WERI-Rb-1 (cell line): ENCODE results near the gene VPS13D.

Experiments used
- DNase-seq: peaks from one replicate; pipeline ENCODE4 v3.0.0-alpha.2; 2020
- H3K27ac ChIP-seq: fragments of 250-450 bp; sonication (Bioruptor Pico); 2 replicates; pipeline ENCODE4 v1.5.1; 2020; ENCODE audit warnings: mild to moderate bottlenecking, moderate library complexity
- H3K27me3 ChIP-seq: fragments of 250-450 bp; sonication (Bioruptor Pico); 2 replicates; pipeline ENCODE4 v1.5.1; 2021; ENCODE audit warnings: mild to moderate bottlenecking, low read depth, moderate library complexity; ENCODE audit not compliant: insufficient read depth, severe bottlenecking
- H3K36me3 ChIP-seq: fragments of 250-450 bp; sonication (Bioruptor Pico); 2 replicates; pipeline ENCODE4 v1.5.1; 2020; ENCODE audit warnings: mild to moderate bottlenecking, moderate library complexity
- H3K4me3 ChIP-seq: 2 replicates; pipeline ENCODE4 v1.5.1; 2011; ENCODE audit warnings: low read depth, mild to moderate bottlenecking, control low read depth, low read length
- H3K9me3 ChIP-seq: fragments of 250-450 bp; sonication (Bioruptor Pico); 2 replicates; pipeline ENCODE4 v1.5.1; 2021; ENCODE audit warnings: mild to moderate bottlenecking, moderate library complexity; ENCODE audit not compliant: severe bottlenecking
- CTCF ChIP-seq: IDR thresholded peaks from 2 replicates; pipeline ENCODE4 v1.5.1; 2011; ENCODE audit warnings: low read depth, mild to moderate bottlenecking, control low read depth, inconsistent platforms, low read length

VPS13D gene

DNA sequence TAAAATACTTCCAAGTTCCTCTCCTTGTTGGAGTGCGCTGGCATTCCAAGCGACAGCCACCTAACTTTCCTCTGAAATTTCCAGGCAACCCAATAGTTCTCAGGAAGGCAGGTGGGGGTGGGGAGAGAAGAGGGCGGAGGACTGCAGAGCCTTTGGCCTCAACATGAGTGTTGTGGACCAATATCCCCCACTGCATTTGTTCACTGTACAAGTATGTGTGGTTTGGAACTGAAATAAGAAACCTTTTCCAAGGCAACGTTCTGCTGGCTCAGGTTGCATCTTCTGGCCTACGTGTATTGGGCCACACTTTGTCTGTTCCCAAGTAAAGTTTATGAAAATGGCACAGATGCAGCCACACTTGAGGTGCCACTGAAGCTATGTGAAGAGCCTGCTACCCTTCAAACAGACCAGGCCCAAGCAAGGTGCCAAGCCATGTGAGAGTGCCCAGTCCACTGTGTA, 234.8 kb downstream of the VPS13D start:
- Histone ChIP-seq H3K27ac (no peak overlapping the region), H3K36me3 (no peaks in the 10 kb centered on the region)

DNA sequence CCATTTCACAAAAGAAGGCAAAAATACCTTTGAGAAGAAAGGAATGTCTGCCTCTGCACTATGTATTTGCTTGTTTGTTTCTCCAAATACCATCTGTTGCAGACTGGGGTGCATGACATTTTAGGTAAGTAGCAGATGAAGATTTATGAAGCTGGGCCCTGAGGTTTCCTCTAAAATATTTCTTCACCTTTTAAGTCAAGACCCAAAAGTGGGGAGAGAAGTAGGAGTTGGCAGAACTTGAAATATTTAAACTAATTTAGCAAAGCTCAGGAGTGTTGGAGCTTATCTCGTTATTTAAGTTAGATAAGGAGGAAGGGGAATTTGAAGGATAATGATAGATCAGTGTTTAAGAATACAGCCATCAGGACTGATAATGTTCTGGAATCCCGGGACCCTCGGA, 235.3 kb downstream of the VPS13D start:
- Histone ChIP-seq H3K4me3 (no peak overlapping the region), H3K27ac (no peak overlapping the region), H3K27me3 (no peaks in the 10 kb centered on the region), H3K9me3 (no peaks in the 10 kb centered on the region), H3K36me3 (no peaks in the 10 kb centered on the region)
- TF ChIP-seq CTCF, result no peak
- DNase-seq, result no peak

More for the DNA sequence above, 234.8 kb downstream of the VPS13D start:
- no peaks in the 10 kb centered on the region for H3K27me3 ChIP-seq
- no peak for TF ChIP-seq CTCF
- no peak for DNase-seq
- no peaks in the 10 kb centered on the region for H3K9me3 ChIP-seq
- no peak overlapping the region for H3K4me3 ChIP-seq

- no peak for TF ChIP-seq CTCF
- Histone ChIP-seq H3K27me3 (no peaks in the 10 kb centered on the region), H3K4me3 (no peak overlapping the region), H3K9me3 (no peaks in the 10 kb centered on the region), H3K27ac (no peak overlapping the region), H3K36me3 (no peaks in the 10 kb centered on the region)
- DNase-seq, result no peak
Observed at GRCh38 chr1:12466816-12467215, 237.0 kb downstream of the VPS13D start.

- Histone ChIP-seq H3K9me3 (no peaks in the 10 kb centered on the region), H3K27ac (no peak overlapping the region), H3K27me3 (no peaks in the 10 kb centered on the region), H3K36me3 (no peaks in the 10 kb centered on the region), H3K4me3 (no peak overlapping the region)
- no peak for DNase-seq
- TF ChIP-seq CTCF, result no peak
Observed at GRCh38 chr1:12467570-12468286, 237.9 kb downstream of the VPS13D start.

DNA sequence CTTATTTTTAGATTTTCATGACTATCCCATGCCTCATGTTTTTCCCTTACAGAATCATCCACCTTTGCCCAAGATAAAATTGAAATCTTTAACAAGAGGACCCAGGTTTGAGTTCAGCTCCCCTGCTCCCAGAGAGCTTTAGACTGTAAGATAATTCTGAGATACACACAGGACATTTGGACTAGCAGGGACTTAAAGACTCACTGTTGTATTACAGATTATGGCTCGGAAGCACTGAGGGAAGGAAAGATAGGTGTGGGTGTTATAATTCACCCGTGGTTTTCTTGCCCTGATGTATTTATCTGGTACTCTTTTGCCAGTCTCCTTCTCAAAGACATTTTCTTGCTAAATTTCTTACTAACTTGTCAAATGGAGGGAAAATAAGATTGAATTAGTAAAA, 238.5 kb downstream of the VPS13D start:
- no peak for DNase-seq
- Histone ChIP-seq H3K27ac (no peak overlapping the region), H3K27me3 (no peaks in the 10 kb centered on the region), H3K4me3 (no peak overlapping the region), H3K36me3 (no peaks in the 10 kb centered on the region), H3K9me3 (no peaks in the 10 kb centered on the region)
- no peak for TF ChIP-seq CTCF

DNA sequence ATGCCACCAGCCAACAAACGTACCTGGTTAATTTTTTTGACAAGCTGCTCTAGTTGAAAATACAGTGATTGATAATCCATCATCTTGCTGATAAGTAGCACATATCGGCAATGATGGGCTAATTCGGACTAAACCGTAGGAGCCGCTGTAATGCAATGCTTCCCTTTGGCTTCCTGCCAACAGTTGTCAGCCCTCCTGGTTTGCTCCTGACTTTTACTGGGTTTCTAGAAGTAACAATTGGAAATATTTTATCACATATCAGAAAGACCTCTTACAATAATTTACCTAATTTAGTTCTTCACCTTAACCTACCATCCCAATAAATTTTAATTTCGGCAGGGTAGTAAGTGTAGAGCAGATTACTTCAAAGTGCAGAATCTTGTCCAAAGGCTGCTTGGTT, 239.7 kb downstream of the VPS13D start:
- Histone ChIP-seq H3K27ac (no peak overlapping the region), H3K36me3 (no peaks in the 10 kb centered on the region), H3K4me3 (no peak overlapping the region), H3K27me3 (no peaks in the 10 kb centered on the region), H3K9me3 (no peaks in the 10 kb centered on the region)
- no peak for TF ChIP-seq CTCF
- DNase-seq, result no peak
